GM23338 (cell line): ENCODE measurements around the gene IL1B. TPM values are rescaled to one million over a fixed set of nuclear protein-coding genes. Genes with fewer than 3 reads are reported as not detected.

ENCODE experiments used
- ATAC-seq: fragments of 200-7000 bp; cut with Tn5 transposase; 3 replicates; pipeline ENCODE4 v1.9.1; 2020
- DNase-seq: peaks from one replicate; pipeline ENCODE4 v3.0.0-alpha.2; 2015; ENCODE audit warnings: low spot score
- H2AFZ ChIP-seq: fragments of 200-600 bp; sonication (generic); 2 replicates; pipeline ENCODE4 v1.8.0; 2016; ENCODE audit warnings: antibody characterized with exemption, mild to moderate bottlenecking, moderate library complexity
- H3F3A ChIP-seq: fragments of 200-600 bp; sonication (generic); replicated peaks from 2 replicates; pipeline ENCODE4 v1.8.0; 2017; ENCODE audit warnings: antibody characterized with exemption, mixed run types, low read depth
- H3K27ac ChIP-seq: fragments of 200-600 bp; sonication (generic); 2 replicates; pipeline ENCODE4 v1.6.1; 2016; ENCODE audit warnings: low read depth
- H3K27me3 ChIP-seq: fragments of 200-600 bp; sonication (generic); 2 replicates; pipeline ENCODE4 v1.8.0; 2016; ENCODE audit warnings: mild to moderate bottlenecking, mixed run types, moderate library complexity; ENCODE audit not compliant: insufficient read depth
- H3K36me3 ChIP-seq: fragments of 200-600 bp; sonication (generic); 2 replicates; pipeline ENCODE4 v1.8.0; 2016; ENCODE audit warnings: mild to moderate bottlenecking; ENCODE audit not compliant: insufficient read depth
- H3K4me1 ChIP-seq: fragments of 200-600 bp; sonication (generic); 2 replicates; pipeline ENCODE4 v1.8.0; 2016; ENCODE audit warnings: mild to moderate bottlenecking, moderate library complexity; ENCODE audit not compliant: insufficient read depth
- H3K4me2 ChIP-seq: fragments of 200-600 bp; sonication (generic); 2 replicates; pipeline ENCODE4 v1.7.1; 2017; ENCODE audit warnings: mixed run types
- H3K4me3 ChIP-seq: fragments of 200-600 bp; sonication (generic); 2 replicates; pipeline ENCODE4 v1.6.1; 2016; ENCODE audit warnings: mixed run types
- H3K79me2 ChIP-seq: fragments of 200-600 bp; sonication (generic); replicated peaks from 2 replicates; pipeline ENCODE4 v1.8.0; 2017; ENCODE audit warnings: mild to moderate bottlenecking; ENCODE audit not compliant: insufficient read depth
- H3K9me2 ChIP-seq: fragments of 200-600 bp; sonication (generic); 2 replicates; pipeline ENCODE4 v1.8.0; 2017; ENCODE audit not compliant: insufficient read depth
- H4K20me1 ChIP-seq: fragments of 200-600 bp; sonication (generic); replicated peaks from 2 replicates; pipeline ENCODE4 v1.8.0; 2017; ENCODE audit warnings: mild to moderate bottlenecking; ENCODE audit not compliant: insufficient read depth
- H3K27ac Mint-ChIP-seq: 2 replicates; pipeline ENCODE4 v1.8.0; 2020; ENCODE audit warnings: inconsistent platforms, mild to moderate bottlenecking, moderate library complexity, mixed read lengths
- H3K27me3 Mint-ChIP-seq: 3 replicates; pipeline ENCODE4 v1.8.0; 2022; ENCODE audit warnings: low read depth, mild to moderate bottlenecking, moderate library complexity, mixed read lengths, inconsistent platforms; ENCODE audit not compliant: insufficient read depth, poor library complexity
- H3K36me3 Mint-ChIP-seq: 3 replicates; pipeline ENCODE4 v1.8.0; 2021; ENCODE audit warnings: low read depth, mild to moderate bottlenecking, inconsistent platforms, moderate library complexity, mixed read lengths
- H3K4me1 Mint-ChIP-seq: 3 replicates; pipeline ENCODE4 v1.8.0; 2020; ENCODE audit warnings: mild to moderate bottlenecking, inconsistent platforms, mixed read lengths
- H3K4me3 Mint-ChIP-seq: 3 replicates; pipeline ENCODE4 v1.8.0; 2021; ENCODE audit warnings: moderate library complexity, mild to moderate bottlenecking, inconsistent platforms, mixed read lengths
- H3K9me3 Mint-ChIP-seq: 3 replicates; pipeline ENCODE4 v1.8.0; 2020; ENCODE audit warnings: moderate library complexity, mild to moderate bottlenecking, inconsistent platforms, mixed read lengths
- CREB1 ChIP-seq: fragments of 250-450 bp; sonication (Bioruptor Pico); IDR thresholded peaks from 2 replicates; pipeline ENCODE4 v1.5.0; 2020; ENCODE audit warnings: low read depth, mild to moderate bottlenecking, moderate library complexity
- ETS1 ChIP-seq: IDR thresholded peaks from 2 replicates; pipeline ENCODE4 v1.6.1; 2016; ENCODE audit warnings: antibody characterized with exemption
- EZH2 ChIP-seq: fragments of 200-600 bp; sonication (generic); IDR thresholded peaks from one replicate; pipeline ENCODE4 v1.8.0; 2017; ENCODE audit warnings: antibody characterized with exemption, mild to moderate bottlenecking, low read depth; ENCODE audit not compliant: unreplicated experiment
- EZH2phosphoT487 ChIP-seq: fragments of 200-600 bp; sonication (generic); IDR thresholded peaks from one replicate; pipeline ENCODE4 v1.8.1; 2018; ENCODE audit warnings: antibody characterized with exemption; ENCODE audit not compliant: unreplicated experiment
- JUNB ChIP-seq: IDR thresholded peaks from one replicate; pipeline ENCODE4 v1.6.1; 2016; ENCODE audit warnings: antibody characterized with exemption; ENCODE audit not compliant: unreplicated experiment
- POLR2AphosphoS5 ChIP-seq: IDR thresholded peaks from 2 replicates; pipeline ENCODE4 v1.6.1; 2016; ENCODE audit warnings: antibody characterized with exemption, low read depth
- REST ChIP-seq: IDR thresholded peaks from one replicate; pipeline ENCODE4 v1.6.1; 2018; ENCODE audit warnings: antibody characterized with exemption; ENCODE audit not compliant: unreplicated experiment
- ZNF114 ChIP-seq: fragments of 250-450 bp; sonication (Bioruptor Pico); IDR thresholded peaks from 2 replicates; pipeline ENCODE4 v1.5.0; 2020; ENCODE audit warnings: mild to moderate bottlenecking, moderate library complexity
- ZNF331 ChIP-seq: fragments of 250-450 bp; sonication (Bioruptor Pico); IDR thresholded peaks from 2 replicates; pipeline ENCODE4 v1.5.0; 2020; ENCODE audit warnings: low read depth, mild to moderate bottlenecking, moderate library complexity
- ZNF462 ChIP-seq: fragments of 250-450 bp; sonication (Bioruptor Pico); IDR thresholded peaks from 2 replicates; pipeline ENCODE4 v1.5.0; 2020; ENCODE audit warnings: mild to moderate bottlenecking, moderate library complexity
- polyA plus RNA-seq: library from polyadenylated mRNA; unstranded; fragments of >200 nt; fragmentation: Nextera tagmentation; extraction: Ambion mirVana; gene quantifications from 2 replicates; pipeline ENCODE4 v1.2.1, GENCODE V29; 2016
- total RNA-seq: library from RNA; depleted of rRNA; stranded (reverse); fragments of >200 nt; shearing (Covaris generic); gene quantifications from 2 replicates; pipeline ENCODE4 v1.2.3, GENCODE V29; 2014

IL1B gene
- total and polyA plus RNA-seq, 2 experiments from 2014 or later = not detected

- Histone ChIP-seq H3F3A (no peaks in the 10 kb centered on the region; the same call in 1 of the 2 replicates), H3K4me2 (no peak overlapping the region), H4K20me1 (no peaks in the 10 kb centered on the region), H3K9me2 (peaks cover 17% of the 10 kb centered on the region; the same call in 1 of the 2 replicates), H3K27me3 (no peaks in the 10 kb centered on the region), H3K4me1 (peaks cover 9% of the 10 kb centered on the region), H3K36me3 (no peaks in the 10 kb centered on the region), H3K79me2 (no peaks in the 10 kb centered on the region), H2AFZ (no peak overlapping the region), H3K27ac (no peak overlapping the region), H3K4me3 (no peak overlapping the region)
- no peak overlapping the region for H3K27ac Mint-ChIP-seq
- ATAC-seq (no peak), DNase-seq (no peak)
- no peak overlapping the region for H3K4me3 Mint-ChIP-seq
- 0 out of 3 replicates have a peak, but pooled peaks cover 3% of the 10 kb centered on the region for H3K36me3 Mint-ChIP-seq
- TF ChIP-seq POLR2AphosphoS5 (no peak), JUNB (no peak), REST (no peak), EZH2 (no peak), CREB1 (CRISPR knock-in tag) (no peak)
- peaks cover 12% of the 10 kb centered on the region for H3K4me1 Mint-ChIP-seq
- peaks cover 11% of the 10 kb centered on the region for H3K9me3 Mint-ChIP-seq
- H3K27me3 Mint-ChIP-seq = peaks cover 4% of the 10 kb centered on the region
Observed at GRCh38 chr2:112843836-112844235, 7.3 kb upstream of the IL1B start.

- TF ChIP-seq CREB1 (CRISPR knock-in tag) (no peak), ETS1 (no peak), JUNB (no peak), EZH2phosphoT487 (no peak), ZNF462 (no peak), ZNF331 (CRISPR knock-in tag) (no peak), ZNF114 (CRISPR knock-in tag) (no peak)
- peaks cover 11% of the 10 kb centered on the region for H3K9me3 Mint-ChIP-seq
- H3K4me1 ChIP-seq = peaks cover 4% of the 10 kb centered on the region
- no peak overlapping the region for H3K4me2 ChIP-seq
- no peak overlapping the region for H2AFZ ChIP-seq
- no peak overlapping the region for H3K4me3 Mint-ChIP-seq
- H3K4me1 Mint-ChIP-seq = peaks cover 13% of the 10 kb centered on the region
- no peak overlapping the region for H3K4me3 ChIP-seq
- H3K79me2 ChIP-seq = no peaks in the 10 kb centered on the region
- no peak for DNase-seq
- H3K9me2 ChIP-seq = peaks cover 18% of the 10 kb centered on the region; the same call in 1 of the 2 replicates
- H3K27ac Mint-ChIP-seq = no peak overlapping the region
- no peaks in the 10 kb centered on the region for H3K27me3 ChIP-seq
- H3K36me3 Mint-ChIP-seq = 0 out of 3 replicates have a peak, but pooled peaks cover 3% of the 10 kb centered on the region
- H3K36me3 ChIP-seq = no peaks in the 10 kb centered on the region
- H4K20me1 ChIP-seq = no peaks in the 10 kb centered on the region
- H3K27me3 Mint-ChIP-seq = peaks cover 4% of the 10 kb centered on the region
- H3F3A ChIP-seq = no peaks in the 10 kb centered on the region
- ATAC-seq = no peak
- H3K27ac ChIP-seq = no peak overlapping the region
Observed at GRCh38 chr2:112843288-112843687, 6.7 kb upstream of the IL1B start.
